HCT116 (cell line): ENCODE measurements around the gene TNFRSF8. TPM values are rescaled to one million over a fixed set of nuclear protein-coding genes. Genes with fewer than 3 reads are reported as not detected.
A peak's percentile ranks its signal among the peaks of the same experiment; 100 is the strongest.

Experiments used
- ATAC-seq: fragments of 200-7000 bp; cut with Tn5 transposase; 2 replicates; pipeline ENCODE4 v1.9.1; 2020; ENCODE audit warnings: mild to moderate bottlenecking, moderate library complexity
- BruUV-seq: library from RNA; stranded (reverse); fragments of 400-500 nt; replicated peaks from 2 replicates; lab custom pipeline; 2021; lab: Mats Ljungman, UMichigan
- CTCF ChIA-PET: fragments of 300-600 bp; sonication (Branson Sonifier 250); formaldehyde crosslinking; loops from one replicate; lab custom pipeline; 2021; ENCODE audit warnings: antibody characterized with exemption; lab: Charles Lee
- POLR2A ChIA-PET: fragments of 300-600, 350-600 bp; sonication (Branson Sonifier 250); formaldehyde crosslinking; loops from one replicate; lab custom pipeline; 2021; ENCODE audit warnings: antibody characterized with exemption; lab: Charles Lee
- RAD21 ChIA-PET, 2 experiments: fragments of 300-600 bp; sonication (Branson Sonifier 250); formaldehyde crosslinking; loops; one replicate each; lab custom pipeline; 2023; ENCODE audit warnings: low total read pairs in 2 of 2; ENCODE audit not compliant: uncharacterized antibody in 2 of 2, unreplicated experiment in 2 of 2, low non-redundant PET in 1 of 2; lab: Charles Lee
- DNase-seq: peaks from one replicate; pipeline ENCODE4 v3.0.0-alpha.2; 2010; ENCODE audit warnings: low read depth, low spot score
- H2AFZ ChIP-seq: fragments of 200-600 bp; shearing (Covaris generic), sonication (generic); 2 replicates; pipeline ENCODE4 v1.6.1; 2017; ENCODE audit warnings: low read depth, mixed run types, mixed read lengths, antibody characterized with exemption, low read length; ENCODE audit not compliant: poor library complexity, severe bottlenecking
- H3K27ac ChIP-seq: 2 replicates; pipeline ENCODE4 v1.5.1; 2012; ENCODE audit warnings: low read depth, low read length
- H3K27me3 ChIP-seq: fragments of 200-600 bp; sonication (generic); 2 replicates; pipeline ENCODE4 v1.6.1; 2016; ENCODE audit warnings: mixed run types, low read length, mixed read lengths; ENCODE audit not compliant: insufficient read depth
- H3K36me3 ChIP-seq, 2 experiments: fragments of 200-500 bp in 1 of 2; fragments of 200-600 bp in 1 of 2; sonication (Bioruptor generic) in 1 of 2; sonication (generic) in 1 of 2; 2 replicates each; pipeline versions ENCODE4 v1.5.1 to v1.6.1; 2014 to 2016; ENCODE audit warnings: low read length in 2 of 2, inconsistent platforms in 1 of 2, mixed read lengths in 1 of 2, mixed run types in 1 of 2; ENCODE audit not compliant: insufficient read depth in 2 of 2, control insufficient read depth in 1 of 2
- H3K4me1 ChIP-seq, 2 experiments: fragments of 200-600 bp in 1 of 2; sonication (generic) in 1 of 2; 2 replicates each; pipeline versions ENCODE4 v1.5.1 to v1.6.1; 2012 to 2017; ENCODE audit warnings: low read length in 2 of 2, inconsistent platforms in 1 of 2, mild to moderate bottlenecking in 1 of 2, mixed read lengths in 1 of 2, mixed run types in 1 of 2, moderate library complexity in 1 of 2; ENCODE audit not compliant: insufficient read depth in 2 of 2, control insufficient read depth in 1 of 2
- H3K4me2 ChIP-seq: fragments of 200-600 bp; sonication (generic); 2 replicates; pipeline ENCODE4 v1.6.1; 2017; ENCODE audit warnings: mixed run types, low read length, mixed read lengths
- H3K4me3 ChIP-seq, 2 experiments: fragments of 200-600 bp in 1 of 2; sonication (generic) in 1 of 2; replicated peaks in 1 of 2; 2 replicates each; pipeline ENCODE4 v1.5.1; 2011 to 2016; ENCODE audit warnings: low read length in 2 of 2, control low read depth in 1 of 2, low read depth in 1 of 2, mild to moderate bottlenecking in 1 of 2, mixed read lengths in 1 of 2, mixed run types in 1 of 2
- H3K79me2 ChIP-seq: fragments of 200-600 bp; sonication (generic); 2 replicates; pipeline ENCODE4 v1.6.1; 2017; ENCODE audit warnings: mild to moderate bottlenecking, mixed run types, low read length, moderate library complexity, mixed read lengths; ENCODE audit not compliant: insufficient read depth
- H3K9ac ChIP-seq: fragments of 200-600 bp; sonication (generic); 2 replicates; pipeline ENCODE4 v1.6.1; 2016; ENCODE audit warnings: low read length, mixed read lengths
- H3K9me2 ChIP-seq: fragments of 200-600 bp; sonication (generic), shearing (Covaris generic); 2 replicates; pipeline ENCODE4 v1.6.1; 2017; ENCODE audit warnings: mixed run types, mild to moderate bottlenecking, moderate library complexity; ENCODE audit not compliant: insufficient read depth
- H3K9me3 ChIP-seq, 2 experiments: fragments of 200-500 bp in 1 of 2; fragments of 200-600 bp in 1 of 2; sonication (Bioruptor generic) in 1 of 2; sonication (generic) in 1 of 2; 2 replicates each; pipeline ENCODE4 v1.6.1; 2014 to 2017; ENCODE audit warnings: low read length in 2 of 2, mixed read lengths in 2 of 2, inconsistent platforms in 1 of 2, low read depth in 1 of 2, mild to moderate bottlenecking in 1 of 2, mixed run types in 1 of 2, moderate library complexity in 1 of 2; ENCODE audit not compliant: control insufficient read depth in 1 of 2, insufficient read depth in 1 of 2
- H4K20me1 ChIP-seq: fragments of 200-600 bp; sonication (generic), shearing (Covaris generic); 2 replicates; pipeline ENCODE4 v1.6.1; 2017; ENCODE audit warnings: mixed run types, mild to moderate bottlenecking, moderate library complexity; ENCODE audit not compliant: insufficient read depth
- ATF3 ChIP-seq: IDR thresholded peaks from 2 replicates; pipeline ENCODE4 v1.6.1; 2012
- CBX3 ChIP-seq: IDR thresholded peaks from 2 replicates; pipeline ENCODE4 v1.6.1; 2012; ENCODE audit warnings: low read depth
- CEBPB ChIP-seq: IDR thresholded peaks from 2 replicates; pipeline ENCODE4 v1.6.1; 2012; ENCODE audit warnings: low read depth
- ELF1 ChIP-seq: IDR thresholded peaks from 2 replicates; pipeline ENCODE4 v1.6.1; 2012; ENCODE audit warnings: low read depth, borderline replicate concordance
- EZH2 ChIP-seq: fragments of 200-600 bp; sonication (generic); IDR thresholded peaks from 2 replicates; pipeline ENCODE4 v1.6.1; 2017; ENCODE audit warnings: antibody characterized with exemption, mixed run types
- JUND ChIP-seq: IDR thresholded peaks from 2 replicates; pipeline ENCODE4 v1.6.1; 2012
- MAX ChIP-seq: IDR thresholded peaks from 2 replicates; pipeline ENCODE4 v1.6.1; 2012
- POLR2AphosphoS5 ChIP-seq: IDR thresholded peaks from 2 replicates; pipeline ENCODE4 v1.6.1; 2011; ENCODE audit warnings: mild to moderate bottlenecking, low read depth, low read length, moderate library complexity
- RAD21 ChIP-seq: IDR thresholded peaks from 2 replicates; pipeline ENCODE4 v1.6.1; 2012; ENCODE audit warnings: low read depth, mild to moderate bottlenecking
- SIN3A ChIP-seq: IDR thresholded peaks from 2 replicates; pipeline ENCODE4 v1.6.1; 2012; ENCODE audit warnings: low read depth
- SP1 ChIP-seq: IDR thresholded peaks from 2 replicates; pipeline ENCODE4 v1.6.1; 2012; ENCODE audit warnings: low read depth
- TCF7L2 ChIP-seq: IDR thresholded peaks from 2 replicates; pipeline ENCODE4 v1.7.0; 2011; ENCODE audit warnings: borderline replicate concordance, inconsistent platforms; ENCODE audit not compliant: insufficient read depth, insufficient read length; ENCODE audit errors: extremely low read depth
- ZFX ChIP-seq: fragments of 450-650 bp; IDR thresholded peaks from 2 replicates; pipeline ENCODE4 v1.6.1; 2017
- intact Hi-C: fragments of 100-400 bp; cut with micrococcal nuclease; formaldehyde crosslinking; loops from 2 replicates; pipeline ENCODE4 v1.10.0; 2022
- total RNA-seq: library from RNA; stranded (reverse); gene quantifications from one replicate; pipeline ENCODE4 v1.2.1, GENCODE V29; 2021; ENCODE audit not compliant: unreplicated experiment

Gene TNFRSF8
- total RNA-seq, 1 experiment from 2014 or later: 0.17 TPM

GRCh38 chr1:12015001-12015491 lies 48.1 kb upstream of the TNFRSF8 start:
- TF ChIP-seq ZFX (no peak), ATF3 (no peak), SIN3A (no peak), ELF1 (no peak), JUND (no peak), MAX (no peak), CBX3 (no peak), POLR2AphosphoS5 (no peak), SP1 (no peak), CEBPB (no peak), TCF7L2 (no peak), RAD21 (no peak), EZH2 (no peak)
- Histone ChIP-seq H3K36me3 (peaks cover 14 to 16% of the 10 kb centered on the region in 2 experiments; a peak in 3 of 4 replicates), H2AFZ (no peak overlapping the region), H4K20me1 (no peaks in the 10 kb centered on the region), H3K27ac (0 out of 2 replicates have a peak overlapping the region, but pooled peaks have one; percentile 16), H3K4me3 (no peak overlapping the region), H3K9me3 (no peaks in the 10 kb centered on the region), H3K4me2 (peak overlapping the region; percentile 8), H3K79me2 (peaks cover 6% of the 10 kb centered on the region; the same call in 1 of the 2 replicates), H3K9ac (no peak overlapping the region), H3K9me2 (no peaks in the 10 kb centered on the region), H3K27me3 (no peaks in the 10 kb centered on the region), H3K4me1 (peaks cover 0 to 21% of the 10 kb centered on the region in 2 experiments; a peak in 2 of 4 replicates)
- RAD21 ChIA-PET: no interaction called here
- intact Hi-C loops: no loop called here
- CTCF ChIA-PET: no interaction called here
- DNase-seq: no peak
- no TSS peak for BruUV-seq
- no peak for ATAC-seq
- POLR2A ChIA-PET: no interaction called here
